Measurements from ENCODE around the gene CDC20B. TPM values are rescaled to one million over a fixed set of nuclear protein-coding genes. Genes with fewer than 3 reads are reported as not detected.

Gene CDC20B
- total RNA-seq, 1 donor from 2014 or later: not detected

DNA sequence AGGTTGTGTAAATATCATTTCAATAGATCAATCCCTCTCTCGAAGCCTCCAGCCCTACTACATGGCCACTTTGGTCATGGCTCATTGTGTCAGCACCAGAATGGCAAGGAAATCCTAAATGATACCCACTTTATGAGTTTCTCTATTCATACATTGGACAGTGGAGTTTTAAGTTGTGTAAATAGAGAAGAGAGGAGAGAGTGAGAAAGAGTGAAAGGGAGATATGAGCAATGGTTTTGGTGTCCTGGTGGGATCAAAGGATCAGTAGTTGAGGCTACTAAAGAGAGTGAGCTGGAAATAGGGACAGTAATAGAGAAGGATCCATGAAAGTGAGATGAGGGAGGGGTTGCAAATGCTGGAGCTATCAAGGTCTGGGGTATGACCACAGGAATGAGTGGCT lies 102.0 kb downstream of the CDC20B start:
- Histone ChIP-seq H3K27me3 (ENCODE audit: control insufficient read depth, insufficient read depth, low read length) (no peaks in the 10 kb centered on the region), H3K36me3 (ENCODE audit: control insufficient read depth, insufficient read depth, low read length) (no peaks in the 10 kb centered on the region), H3K4me3 (ENCODE audit: low read depth, low read length) (no peak overlapping the region)
- TF ChIP-seq, protein P1, sequence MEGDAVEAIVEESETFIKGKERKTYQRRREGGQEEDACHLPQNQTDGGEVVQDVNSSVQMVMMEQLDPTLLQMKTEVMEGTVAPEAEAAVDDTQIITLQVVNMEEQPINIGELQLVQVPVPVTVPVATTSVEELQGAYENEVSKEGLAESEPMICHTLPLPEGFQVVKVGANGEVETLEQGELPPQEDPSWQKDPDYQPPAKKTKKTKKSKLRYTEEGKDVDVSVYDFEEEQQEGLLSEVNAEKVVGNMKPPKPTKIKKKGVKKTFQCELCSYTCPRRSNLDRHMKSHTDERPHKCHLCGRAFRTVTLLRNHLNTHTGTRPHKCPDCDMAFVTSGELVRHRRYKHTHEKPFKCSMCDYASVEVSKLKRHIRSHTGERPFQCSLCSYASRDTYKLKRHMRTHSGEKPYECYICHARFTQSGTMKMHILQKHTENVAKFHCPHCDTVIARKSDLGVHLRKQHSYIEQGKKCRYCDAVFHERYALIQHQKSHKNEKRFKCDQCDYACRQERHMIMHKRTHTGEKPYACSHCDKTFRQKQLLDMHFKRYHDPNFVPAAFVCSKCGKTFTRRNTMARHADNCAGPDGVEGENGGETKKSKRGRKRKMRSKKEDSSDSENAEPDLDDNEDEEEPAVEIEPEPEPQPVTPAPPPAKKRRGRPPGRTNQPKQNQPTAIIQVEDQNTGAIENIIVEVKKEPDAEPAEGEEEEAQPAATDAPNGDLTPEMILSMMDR (IDR thresholded peaks at IDR 0.05; ENCODE audit: insufficient read depth, low read length, poor library complexity, severe bottlenecking): no peak
- no peak for DNase-seq (ENCODE audit: low read depth)

DNA sequence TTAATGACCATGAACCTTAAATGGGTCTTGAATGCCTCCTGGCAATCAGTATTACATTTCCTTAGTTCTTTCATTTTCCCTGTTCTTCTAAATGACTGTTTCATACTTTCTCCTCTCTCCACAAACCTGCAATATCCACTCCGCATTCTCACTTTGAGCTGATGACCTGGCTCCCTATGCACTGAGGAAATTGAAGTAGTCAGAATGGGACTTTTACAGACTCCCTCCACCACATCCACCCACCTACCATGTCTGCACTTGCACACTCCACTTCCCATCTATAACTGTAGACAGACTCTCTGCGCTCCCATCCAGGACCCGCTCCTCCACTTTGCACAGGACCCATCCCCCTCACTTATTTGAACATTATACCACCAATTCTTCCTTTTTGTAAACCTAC lies 106.7 kb downstream of the CDC20B start:
- H3K36me3 ChIP-seq (ENCODE audit: control insufficient read depth, insufficient read depth, low read length): no peaks in the 10 kb centered on the region
- H3K4me3 ChIP-seq (ENCODE audit: low read depth, low read length): no peak overlapping the region
- DNase-seq (ENCODE audit: low read depth): no peak
- TF ChIP-seq, protein P1 (IDR thresholded peaks at IDR 0.05; ENCODE audit: insufficient read depth, low read length, poor library complexity, severe bottlenecking): no peak
- H3K27me3 ChIP-seq (ENCODE audit: control insufficient read depth, insufficient read depth, low read length): no peaks in the 10 kb centered on the region

DNA sequence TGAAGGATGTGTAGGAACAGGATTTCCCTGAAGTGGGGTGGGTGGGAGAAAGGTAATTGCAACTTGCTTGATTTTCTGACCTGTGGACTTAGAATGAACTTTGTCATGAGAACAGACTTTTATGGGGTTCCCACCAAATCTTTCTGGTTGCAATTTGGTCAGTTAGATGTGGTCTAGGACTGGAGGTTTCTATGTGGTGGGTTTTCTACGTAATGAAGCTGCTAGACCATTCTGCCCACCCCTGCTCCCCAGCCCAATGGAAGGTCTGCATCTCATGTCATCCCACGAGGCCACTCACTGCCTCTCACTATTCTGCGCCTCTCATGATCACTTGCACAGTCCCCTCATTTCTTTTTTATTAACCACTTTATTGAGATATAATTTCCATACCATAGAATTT lies 108.5 kb downstream of the CDC20B start:
- TF ChIP-seq, protein P1 (IDR thresholded peaks at IDR 0.05; ENCODE audit: insufficient read depth, low read length, poor library complexity, severe bottlenecking): no peak
- Histone ChIP-seq H3K4me3 (ENCODE audit: low read depth, low read length) (no peak overlapping the region), H3K27me3 (ENCODE audit: control insufficient read depth, insufficient read depth, low read length) (no peaks in the 10 kb centered on the region), H3K36me3 (ENCODE audit: control insufficient read depth, insufficient read depth, low read length) (no peaks in the 10 kb centered on the region)
- no peak for DNase-seq (ENCODE audit: low read depth)

DNA sequence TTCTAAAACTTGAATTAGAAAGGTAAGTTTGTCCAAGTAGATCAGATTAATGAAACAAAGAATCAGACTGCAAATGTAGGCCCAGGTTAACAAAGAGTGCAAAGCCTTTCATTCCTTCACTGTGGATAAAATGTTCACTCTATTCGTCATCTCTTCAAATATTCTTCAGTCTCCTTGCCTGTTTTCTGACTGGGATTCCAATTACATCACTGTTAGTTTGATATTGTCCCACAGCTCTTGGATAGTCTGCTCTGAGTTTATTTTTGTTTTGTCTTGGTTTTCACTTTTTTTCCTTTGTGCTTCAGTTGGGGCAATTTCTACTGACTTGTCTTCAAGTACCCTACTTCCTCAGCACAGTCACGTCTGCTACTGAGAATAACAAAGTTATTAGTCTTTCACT lies 109.1 kb downstream of the CDC20B start:
- no peak overlapping the region for H3K4me3 ChIP-seq (ENCODE audit: low read depth, low read length)
- no peak for DNase-seq (ENCODE audit: low read depth)
- TF ChIP-seq, protein P1 (IDR thresholded peaks at IDR 0.05; ENCODE audit: insufficient read depth, low read length, poor library complexity, severe bottlenecking): no peak
- H3K27me3 ChIP-seq (ENCODE audit: control insufficient read depth, insufficient read depth, low read length): no peaks in the 10 kb centered on the region
- no peaks in the 10 kb centered on the region for H3K36me3 ChIP-seq (ENCODE audit: control insufficient read depth, insufficient read depth, low read length)

- no peak for DNase-seq (ENCODE audit: low read depth)
- no peaks in the 10 kb centered on the region for H3K36me3 ChIP-seq (ENCODE audit: control insufficient read depth, insufficient read depth, low read length)
- TF ChIP-seq, protein P1 (IDR thresholded peaks at IDR 0.05; ENCODE audit: insufficient read depth, low read length, poor library complexity, severe bottlenecking): no peak
- no peak overlapping the region for H3K4me3 ChIP-seq (ENCODE audit: low read depth, low read length)
- H3K27me3 ChIP-seq (ENCODE audit: control insufficient read depth, insufficient read depth, low read length): no peaks in the 10 kb centered on the region
Measured at GRCh38 chr5:55063220-55063863, 109.6 kb downstream of the CDC20B start.

Other genes starting within 250 kb of the CDC20B start
- gene ESM1, start 187.6 kb downstream of the CDC20B start, total RNA-seq: 3.8 and 7.2 TPM in 2 replicates
- not detected in 2 replicates for gene GZMK, start 148.9 kb downstream of the CDC20B start, total RNA-seq
- gene GZMA, start 70.5 kb downstream of the CDC20B start, total RNA-seq: not detected in 2 replicates
- 42.5 and 59.0 TPM in 2 replicates for gene GPX8, start 13.0 kb downstream of the CDC20B start, total RNA-seq
- gene MCIDAS, start 54.1 kb upstream of the CDC20B start, total RNA-seq: not detected in 2 replicates
- 1.3 and 3.9 TPM in 2 replicates for gene CCNO, start 60.4 kb upstream of the CDC20B start, total RNA-seq
- gene DHX29, start 134.5 kb upstream of the CDC20B start, total RNA-seq: 17.0 and 21.6 TPM in 2 replicates
- 35.7 and 62.4 TPM in 2 replicates for gene MTREX, start 134.8 kb upstream of the CDC20B start, total RNA-seq

Data from kidney epithelial cell (primary cell).